HFFc6 (cell line): ENCODE results near the gene PDXDC1. TPM values are rescaled to one million over a fixed set of nuclear protein-coding genes. Genes with fewer than 3 reads are reported as not detected.
"Not testable (repeated sequence)": the region's sequence is repeated elsewhere in the genome, so short reads cannot be mapped to it uniquely, and the experiment has no call there.

Experiments used
- DNase-seq: peaks from one replicate; pipeline ENCODE4 v3.0.0-alpha.2; 2018
- H3K27ac Mint-ChIP-seq: 2 replicates; pipeline ENCODE4 v1.8.0; 2020; ENCODE audit warnings: mild to moderate bottlenecking, mixed read lengths
- H3K27me3 Mint-ChIP-seq: 2 replicates; pipeline ENCODE4 v1.8.0; 2021; ENCODE audit warnings: mild to moderate bottlenecking, moderate library complexity, mixed read lengths; ENCODE audit not compliant: insufficient read depth
- H3K36me3 Mint-ChIP-seq: 2 replicates; pipeline ENCODE4 v1.8.0; 2021; ENCODE audit warnings: low read depth, mixed read lengths
- H3K4me1 Mint-ChIP-seq: 2 replicates; pipeline ENCODE4 v1.8.0; 2020; ENCODE audit warnings: low read depth, mixed read lengths
- H3K4me3 Mint-ChIP-seq: 2 replicates; pipeline ENCODE4 v1.8.0; 2020; ENCODE audit warnings: mild to moderate bottlenecking, moderate library complexity, mixed read lengths
- H3K9me3 Mint-ChIP-seq: 2 replicates; pipeline ENCODE4 v1.8.0; 2020; ENCODE audit warnings: mild to moderate bottlenecking, mixed read lengths
- CTCF ChIP-seq: fragments of 200-600 bp; sonication (generic); IDR thresholded peaks from 2 replicates; pipeline ENCODE4 v1.5.0; 2021; ENCODE audit warnings: antibody characterized with exemption, mild to moderate bottlenecking
- total RNA-seq, 6 experiments: library from RNA; stranded (reverse); fragmentation: NEBNext Ultra II Directional; extraction: Animal tissue kit (Norgen Biotek cat#: 25700); gene quantifications; 2 replicates in 1 of 6; 3 replicates in 5 of 6; pipeline ENCODE4 v1.2.3, GENCODE V29; 2021

Gene PDXDC1
- total RNA-seq, 6 experiments from 2014 or later, result 78.8 to 88.3 (median 82.0) TPM

- Mint-ChIP-seq H3K4me3 (no peak overlapping the region), H3K27ac (no peak overlapping the region), H3K27me3 (peaks cover 2% of the 10 kb centered on the region; the same call in 1 of the 2 replicates), H3K4me1 (peaks cover 9% of the 10 kb centered on the region), H3K9me3 (no peaks in the 10 kb centered on the region), H3K36me3 (peaks cover 19% of the 10 kb centered on the region)
- TF ChIP-seq CTCF, result no peak
- DNase-seq, result no peak
Observed at GRCh38 chr16:15049581-15050180, 74.9 kb downstream of the PDXDC1 start.

GRCh38 chr16:15050440-15050839, 75.6 kb downstream of the PDXDC1 start:
- H3K27ac Mint-ChIP-seq, H3K27me3 Mint-ChIP-seq, DNase-seq, H3K9me3 Mint-ChIP-seq, H3K4me3 Mint-ChIP-seq: not testable (repeated sequence)
- Mint-ChIP-seq H3K36me3 (peaks cover 24% of the 10 kb centered on the region), H3K4me1 (peaks cover 14% of the 10 kb centered on the region)

- DNase-seq, result no peak
- Mint-ChIP-seq H3K9me3 (no peaks in the 10 kb centered on the region), H3K27ac (no peak overlapping the region), H3K4me3 (no peak overlapping the region), H3K27me3 (peaks cover 1% of the 10 kb centered on the region; the same call in 1 of the 2 replicates), H3K36me3 (peaks cover 20% of the 10 kb centered on the region), H3K4me1 (peaks cover 14% of the 10 kb centered on the region)
- TF ChIP-seq CTCF, result no peak
Observed at GRCh38 chr16:15051387-15051951, 76.6 kb downstream of the PDXDC1 start.

GRCh38 chr16:15052747-15053476, 78.1 kb downstream of the PDXDC1 start:
- no peak overlapping the region for H3K27ac Mint-ChIP-seq
- H3K36me3 Mint-ChIP-seq, result peaks cover 12% of the 10 kb centered on the region; the same call in 1 of the 2 replicates

GRCh38 chr16:15053904-15054303, 79.1 kb downstream of the PDXDC1 start:
- peak overlapping the region; percentile 95; the same call in 1 of the 2 replicates for H3K4me3 Mint-ChIP-seq
- H3K27ac Mint-ChIP-seq, result peak overlapping the region; percentile 36; the same call in 1 of the 2 replicates
- H3K36me3 Mint-ChIP-seq, result peaks cover 15% of the 10 kb centered on the region; the same call in 1 of the 2 replicates
- H3K27me3 Mint-ChIP-seq, result no peaks in the 10 kb centered on the region; the same call in 1 of the 2 replicates
- DNase-seq, result no peak
- H3K4me1 Mint-ChIP-seq, result peaks cover 14% of the 10 kb centered on the region
- no peaks in the 10 kb centered on the region for H3K9me3 Mint-ChIP-seq
- TF ChIP-seq CTCF, result no peak

More at GRCh38 chr16:15052747-15053476, 78.1 kb downstream of the PDXDC1 start:
- TF ChIP-seq CTCF, result no peak
- Mint-ChIP-seq H3K27me3 (no peaks in the 10 kb centered on the region; the same call in 1 of the 2 replicates), H3K4me1 (peaks cover 14% of the 10 kb centered on the region), H3K9me3 (no peaks in the 10 kb centered on the region), H3K4me3 (no peak overlapping the region)
- no peak for DNase-seq
